ENCODE data around the gene MOCS1.

GRCh38 chr6:39912446-39912845 lies 21.8 kb downstream of the MOCS1 start:
- TF ChIP-seq POLR2A (IDR thresholded peaks at IDR 0.05; ENCODE audit: low read depth, low read length): no peak
- no peak for TF ChIP-seq POLR2AphosphoS5 (IDR thresholded peaks at IDR 0.05; ENCODE audit: low read depth, low read length)
- TF ChIP-seq TAF1 (IDR thresholded peaks at IDR 0.05; ENCODE audit: borderline replicate concordance, low read depth, low read length): no peak

Data from GM12892 (cell line).